K562 (cell line): ENCODE data around the gene FOXRED2. TPM values are rescaled to one million over a fixed set of nuclear protein-coding genes. Genes with fewer than 3 reads are reported as not detected.

Source experiments
- ATAC-seq: fragments of 200-7000 bp; cut with Tn5 transposase; 3 replicates; pipeline ENCODE4 v1.9.1; 2020; ENCODE audit warnings: moderate library complexity
- BruUV-seq: library from RNA; stranded (reverse); fragments of 400-500 nt; replicated peaks from 2 replicates; lab custom pipeline; 2021; lab: Mats Ljungman, UMichigan
- CTCF ChIA-PET: fragments of 300-600 bp; formaldehyde crosslinking; extraction: SDS; loops from one replicate; lab custom pipeline; 2021; ENCODE audit warnings: low intra/inter-chr PET ratio; lab: Yijun Ruan, JAX
- POLR2A ChIA-PET: fragments of 300-600, 350-650 bp; sonication (Branson Sonifier 250); formaldehyde crosslinking; extraction: SDS; loops from one replicate; lab custom pipeline; 2021; ENCODE audit warnings: antibody characterized with exemption, inconsistent platforms; lab: Yijun Ruan, JAX
- DNase-seq, 4 experiments: peaks; one replicate each; pipeline versions ENCODE4 v3.0.0 to v3.0.0-alpha.2; 2011 to 2018; ENCODE audit warnings: low spot score in 3 of 4, mixed read lengths in 3 of 4; ENCODE audit errors: extremely low read depth in 1 of 4
- FAIRE-seq: peaks from 2 replicates; lab custom pipeline; 2011; peaks lifted over from hg19 to GRCh38; lab: Jason Lieb, UNC
- H2AFZ ChIP-seq: 2 replicates; pipeline ENCODE4 v1.6.0; 2011; ENCODE audit warnings: low read depth, low read length, control low read depth, inconsistent platforms
- H3K27ac ChIP-seq: fragments of 200-600 bp; 3 replicates; pipeline ENCODE4 v1.8.0; 2011; ENCODE audit warnings: low read depth, mild to moderate bottlenecking, control low read depth, inconsistent platforms, low read length, moderate library complexity, mixed read lengths; ENCODE audit errors: extremely low read depth
- H3K27me3 ChIP-seq, 2 experiments: fragments of 300-600 bp in 1 of 2; 2 replicates in 1 of 2; 3 replicates in 1 of 2; pipeline versions ENCODE4 v1.6.0 to v1.8.0; 2011; ENCODE audit warnings: inconsistent platforms in 2 of 2, low read length in 2 of 2, mild to moderate bottlenecking in 1 of 2, mixed read lengths in 1 of 2, moderate library complexity in 1 of 2; ENCODE audit not compliant: control insufficient read depth in 2 of 2, insufficient read depth in 2 of 2
- H3K36me3 ChIP-seq: fragments of 300-600 bp; 3 replicates; pipeline ENCODE4 v1.8.0; 2011; ENCODE audit warnings: mild to moderate bottlenecking, low read length, inconsistent platforms; ENCODE audit not compliant: control insufficient read depth, insufficient read depth
- H3K4me1 ChIP-seq, 2 experiments: fragments of 200-600 bp in 1 of 2; replicated peaks in 1 of 2; 2 replicates in 1 of 2; 3 replicates in 1 of 2; pipeline versions ENCODE4 v1.5.1 to v1.8.0; 2011; ENCODE audit warnings: inconsistent platforms in 2 of 2, low read length in 2 of 2, mild to moderate bottlenecking in 1 of 2, mixed read lengths in 1 of 2, moderate library complexity in 1 of 2; ENCODE audit not compliant: control insufficient read depth in 2 of 2, insufficient read depth in 2 of 2
- H3K4me2 ChIP-seq: 2 replicates; pipeline ENCODE4 v1.6.1; 2011; ENCODE audit warnings: low read length, control low read depth, inconsistent platforms, mixed read lengths; ENCODE audit not compliant: insufficient read depth
- H3K4me3 ChIP-seq: fragments of 200-600 bp; sonication (generic), shearing (Covaris generic); 2 replicates; pipeline ENCODE4 v1.5.1; 2016; ENCODE audit warnings: control low read depth, inconsistent platforms
- H3K79me2 ChIP-seq: fragments of 200-600 bp; 3 replicates; pipeline ENCODE4 v1.8.0; 2011; ENCODE audit warnings: low read length, inconsistent platforms; ENCODE audit not compliant: control insufficient read depth, insufficient read depth
- H3K9ac ChIP-seq, 2 experiments: 2 replicates each; pipeline versions ENCODE4 v1.6.0 to v1.6.1; 2011; ENCODE audit warnings: low read depth in 2 of 2, low read length in 2 of 2, control low read depth in 1 of 2, inconsistent platforms in 1 of 2, mild to moderate bottlenecking in 1 of 2, mixed read lengths in 1 of 2; ENCODE audit not compliant: insufficient read depth in 1 of 2
- H3K9me1 ChIP-seq: one replicate; pipeline ENCODE4 v1.6.0; 2011; ENCODE audit warnings: inconsistent platforms, mild to moderate bottlenecking, low read length, moderate library complexity; ENCODE audit not compliant: control insufficient read depth, insufficient read depth
- H3K9me3 ChIP-seq: replicated peaks from 2 replicates; pipeline ENCODE4 v1.5.1; 2011; ENCODE audit warnings: low read depth, low read length, inconsistent platforms; ENCODE audit not compliant: control insufficient read depth, insufficient read depth
- H4K20me1 ChIP-seq: replicated peaks from 2 replicates; pipeline ENCODE4 v1.6.1; 2011; ENCODE audit warnings: low read length, inconsistent platforms, mixed read lengths; ENCODE audit not compliant: control insufficient read depth, insufficient read depth
- BMI1 ChIP-seq: fragments of 150-350 bp; IDR thresholded peaks from 2 replicates; pipeline ENCODE4 v1.6.1; 2014; ENCODE audit warnings: low read length
- CEBPG ChIP-seq, 3 experiments: fragments of 200-800 bp in 1 of 3; sonication (Bioruptor generic) in 1 of 3; sonication (generic) in 1 of 3; formaldehyde crosslinking in 1 of 3; IDR thresholded peaks in 2 of 3; conservative IDR thresholded peaks in 1 of 3; 2 replicates each; pipeline versions ENCODE4 v1.6.1 to v1.8.0; 2016 to 2022; ENCODE audit warnings: missing compliant biosample characterization in 2 of 3, missing genetic modification characterization in 2 of 3, mild to moderate bottlenecking in 1 of 3, missing genetic modification reagents in 1 of 3
- CHD4 ChIP-seq: fragments of 200-600 bp; sonication (generic); IDR thresholded peaks from 3 replicates; pipeline ENCODE4 v1.6.1; 2012; ENCODE audit warnings: low read depth, mild to moderate bottlenecking, mixed read lengths, low read length, inconsistent platforms; ENCODE audit not compliant: insufficient read depth, insufficient replicate concordance, poor library complexity, severe bottlenecking
- CXXC5 ChIP-seq: fragments of 250-450 bp; sonication (Bioruptor Pico); IDR thresholded peaks from 2 replicates; pipeline ENCODE4 v1.8.0; 2022; ENCODE audit warnings: inconsistent platforms, mild to moderate bottlenecking, moderate library complexity
- NR4A1 ChIP-seq, 2 experiments: fragments of 250-450 bp in 1 of 2; fragments of 450-650 bp in 1 of 2; sonication (Bioruptor Pico) in 1 of 2; IDR thresholded peaks; 2 replicates each; pipeline versions ENCODE4 v1.4.0 to v1.6.1; 2016 to 2020; ENCODE audit warnings: mild to moderate bottlenecking in 2 of 2, missing compliant biosample characterization in 1 of 2, missing genetic modification characterization in 1 of 2, moderate library complexity in 1 of 2
- NUFIP1 ChIP-seq: fragments of 450-650 bp; IDR thresholded peaks from 2 replicates; pipeline ENCODE4 v1.6.1; 2018; ENCODE audit not compliant: partially characterized antibody
- RHOXF2B ChIP-seq: fragments of 250-450 bp; sonication (Bioruptor Pico); conservative IDR thresholded peaks from 2 replicates; pipeline ENCODE4 v1.5.1; 2021
- SREBF2 ChIP-seq: sonication (generic); formaldehyde crosslinking; IDR thresholded peaks from 2 replicates; pipeline ENCODE4 v1.4.0; 2020; ENCODE audit warnings: mild to moderate bottlenecking, missing genetic modification reagents
- STAG1 ChIP-seq: sonication (generic); formaldehyde crosslinking; IDR thresholded peaks from 2 replicates; pipeline ENCODE4 v1.5.0; 2020; ENCODE audit warnings: missing genetic modification reagents, borderline replicate concordance
- TAF15 ChIP-seq: fragments of 200-400 bp; formaldehyde crosslinking; IDR thresholded peaks from 2 replicates; pipeline ENCODE4 v1.6.1; 2017; ENCODE audit warnings: mild to moderate bottlenecking, low read depth, low read length, moderate library complexity
- ZFP36 ChIP-seq: fragments of 150-350 bp; IDR thresholded peaks from 2 replicates; pipeline ENCODE4 v1.6.1; 2018; ENCODE audit warnings: low read length, low read depth; ENCODE audit not compliant: partially characterized antibody
- WGBS: fragments of 100-300 bp; shearing (Covaris generic); methylation state at CpG from one replicate; pipeline ENCODE4 v1.1.6; 2016; ENCODE audit warnings: low coverage, mixed read lengths; ENCODE audit not compliant: insufficient coverage; ENCODE audit errors: missing lambda C conversion rate; 5-methylcytosine and 5-hydroxymethylcytosine counted together
- in situ Hi-C: fragments of 300-500 bp; cut with MboI; formaldehyde crosslinking; loops from 4 replicates; pipeline ENCODE4 v1.15.0; 2018; ENCODE audit warnings: inconsistent platforms, mixed read lengths
- intact Hi-C: fragments of 100-400 bp; cut with micrococcal nuclease; formaldehyde crosslinking; loops from 2 replicates; pipeline ENCODE4 v1.14.2; 2022
- polyA plus RNA-seq, 8 experiments: library from polyadenylated mRNA; depleted of rRNA in 4 of 8; stranded (reverse) in 5 of 8; unstranded in 3 of 8; fragments of >200 nt; fragmentation: Nextera tagmentation in 2 of 8; fragmentation: Illumina TruSeq in 1 of 8; extraction: Ambion mirVana in 2 of 8; extraction: Trizol in 1 of 8; gene quantifications; 2 replicates each; pipeline versions ENCODE4 v1.2.1 to v1.2.3, GENCODE V29; 2011 to 2014; ENCODE audit warnings: inconsistent platforms in 1 of 8, missing spikeins in 1 of 8
- total RNA-seq, 7 experiments: library from RNA; depleted of rRNA in 6 of 7; stranded (reverse); fragments of >200 nt in 6 of 7; fragmentation: Illumina TruSeq in 2 of 7; extraction: Trizol in 2 of 7; gene quantifications; 2 replicates each; pipeline versions ENCODE4 v1.2.1 to v1.2.3, GENCODE V29; 2011 to 2021; ENCODE audit warnings: low replicate concordance in 1 of 7
- TF ChIP-seq, protein P1 (sequence below): sonication (generic); formaldehyde crosslinking; IDR thresholded peaks from 2 replicates; pipeline ENCODE4 v1.8.1; 2023; ENCODE audit warnings: mild to moderate bottlenecking, missing genetic modification reagents
- TF ChIP-seq, protein P2 (sequence below): sonication (generic); formaldehyde crosslinking; IDR thresholded peaks from 2 replicates; pipeline ENCODE4 v1.8.1; 2023; ENCODE audit warnings: mild to moderate bottlenecking, missing genetic modification reagents
- TF ChIP-seq, protein P3 (sequence below): sonication (generic); formaldehyde crosslinking; IDR thresholded peaks from 2 replicates; pipeline ENCODE4 v1.8.0; 2022; ENCODE audit warnings: missing genetic modification reagents, mild to moderate bottlenecking, borderline replicate concordance

Gene FOXRED2
- total and polyA plus RNA-seq, 9 of the 15 experiments (the other 6 are each of a cell fraction or from before 2014, with no cell fraction given): 2.8 to 48.4 (median 7.8) TPM

DNA sequence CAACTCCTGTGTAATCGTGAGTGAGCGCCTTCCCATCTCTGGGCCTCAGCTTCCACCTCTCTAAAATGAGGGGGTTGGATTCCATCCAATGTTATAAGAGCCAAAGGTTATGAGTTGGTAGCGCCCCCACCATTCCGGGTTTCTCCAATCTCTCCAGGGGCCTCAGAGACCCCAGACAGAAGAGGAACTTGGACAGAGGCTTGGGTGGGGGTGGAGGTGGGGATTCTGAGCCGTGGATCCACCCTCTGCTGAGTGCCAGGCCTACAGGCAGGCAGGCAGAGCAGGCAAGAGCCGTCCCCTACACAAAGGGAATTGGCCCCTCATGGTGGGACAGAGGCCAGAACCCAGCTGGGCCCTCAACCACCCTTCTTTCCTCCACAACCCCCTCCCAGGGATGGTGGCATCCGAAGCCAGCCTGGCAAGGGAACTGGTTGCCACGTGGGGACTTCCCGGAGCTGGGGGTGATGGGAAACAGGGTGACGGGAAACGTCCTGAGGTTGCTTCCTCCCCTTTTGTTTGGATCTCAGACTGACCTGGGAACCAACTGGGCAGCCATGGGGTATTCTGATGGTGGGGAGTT lies 57.2 kb downstream of the FOXRED2 start:
- H3K27ac ChIP-seq: no peak overlapping the region
- intact Hi-C loops: loop anchor here (10.0 kb wide), 1 partner anchor 65 kb away; the partner anchor contains the start of gene MYH9
- TF ChIP-seq CXXC5: no peak
- no peak for TF ChIP-seq CEBPG (CRISPR knock-in tag; IDR thresholded peaks at IDR 0.05)
- TF ChIP-seq CEBPG (tag; conservative IDR thresholded peaks at IDR 0.05 in 1 of 2, IDR thresholded peaks at IDR 0.05 in 1 of 2): no peak
- no peak for TF ChIP-seq ZFP36
- TF ChIP-seq NUFIP1: no peak
- TF ChIP-seq NR4A1 (CRISPR knock-in tag; IDR thresholded peaks at IDR 0.05): no peak
- no peak for TF ChIP-seq NR4A1 (tag; IDR thresholded peaks at IDR 0.05)
- TF ChIP-seq, protein P1, sequence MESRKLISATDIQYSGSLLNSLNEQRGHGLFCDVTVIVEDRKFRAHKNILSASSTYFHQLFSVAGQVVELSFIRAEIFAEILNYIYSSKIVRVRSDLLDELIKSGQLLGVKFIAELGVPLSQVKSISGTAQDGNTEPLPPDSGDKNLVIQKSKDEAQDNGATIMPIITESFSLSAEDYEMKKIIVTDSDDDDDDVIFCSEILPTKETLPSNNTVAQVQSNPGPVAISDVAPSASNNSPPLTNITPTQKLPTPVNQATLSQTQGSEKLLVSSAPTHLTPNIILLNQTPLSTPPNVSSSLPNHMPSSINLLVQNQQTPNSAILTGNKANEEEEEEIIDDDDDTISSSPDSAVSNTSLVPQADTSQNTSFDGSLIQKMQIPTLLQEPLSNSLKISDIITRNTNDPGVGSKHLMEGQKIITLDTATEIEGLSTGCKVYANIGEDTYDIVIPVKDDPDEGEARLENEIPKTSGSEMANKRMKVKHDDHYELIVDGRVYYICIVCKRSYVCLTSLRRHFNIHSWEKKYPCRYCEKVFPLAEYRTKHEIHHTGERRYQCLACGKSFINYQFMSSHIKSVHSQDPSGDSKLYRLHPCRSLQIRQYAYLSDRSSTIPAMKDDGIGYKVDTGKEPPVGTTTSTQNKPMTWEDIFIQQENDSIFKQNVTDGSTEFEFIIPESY: no peak
- TF ChIP-seq SREBF2: no peak
- TF ChIP-seq RHOXF2B: no peak
- TF ChIP-seq, protein P2, sequence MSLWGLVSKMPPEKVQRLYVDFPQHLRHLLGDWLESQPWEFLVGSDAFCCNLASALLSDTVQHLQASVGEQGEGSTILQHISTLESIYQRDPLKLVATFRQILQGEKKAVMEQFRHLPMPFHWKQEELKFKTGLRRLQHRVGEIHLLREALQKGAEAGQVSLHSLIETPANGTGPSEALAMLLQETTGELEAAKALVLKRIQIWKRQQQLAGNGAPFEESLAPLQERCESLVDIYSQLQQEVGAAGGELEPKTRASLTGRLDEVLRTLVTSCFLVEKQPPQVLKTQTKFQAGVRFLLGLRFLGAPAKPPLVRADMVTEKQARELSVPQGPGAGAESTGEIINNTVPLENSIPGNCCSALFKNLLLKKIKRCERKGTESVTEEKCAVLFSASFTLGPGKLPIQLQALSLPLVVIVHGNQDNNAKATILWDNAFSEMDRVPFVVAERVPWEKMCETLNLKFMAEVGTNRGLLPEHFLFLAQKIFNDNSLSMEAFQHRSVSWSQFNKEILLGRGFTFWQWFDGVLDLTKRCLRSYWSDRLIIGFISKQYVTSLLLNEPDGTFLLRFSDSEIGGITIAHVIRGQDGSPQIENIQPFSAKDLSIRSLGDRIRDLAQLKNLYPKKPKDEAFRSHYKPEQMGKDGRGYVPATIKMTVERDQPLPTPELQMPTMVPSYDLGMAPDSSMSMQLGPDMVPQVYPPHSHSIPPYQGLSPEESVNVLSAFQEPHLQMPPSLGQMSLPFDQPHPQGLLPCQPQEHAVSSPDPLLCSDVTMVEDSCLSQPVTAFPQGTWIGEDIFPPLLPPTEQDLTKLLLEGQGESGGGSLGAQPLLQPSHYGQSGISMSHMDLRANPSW (CRISPR knock-in tag): no peak
- TF ChIP-seq TAF15: no peak
- TF ChIP-seq BMI1: no peak
- TF ChIP-seq STAG1 (CRISPR knock-in tag): no peak
- no peak for TF ChIP-seq CHD4
- TF ChIP-seq, protein P3, sequence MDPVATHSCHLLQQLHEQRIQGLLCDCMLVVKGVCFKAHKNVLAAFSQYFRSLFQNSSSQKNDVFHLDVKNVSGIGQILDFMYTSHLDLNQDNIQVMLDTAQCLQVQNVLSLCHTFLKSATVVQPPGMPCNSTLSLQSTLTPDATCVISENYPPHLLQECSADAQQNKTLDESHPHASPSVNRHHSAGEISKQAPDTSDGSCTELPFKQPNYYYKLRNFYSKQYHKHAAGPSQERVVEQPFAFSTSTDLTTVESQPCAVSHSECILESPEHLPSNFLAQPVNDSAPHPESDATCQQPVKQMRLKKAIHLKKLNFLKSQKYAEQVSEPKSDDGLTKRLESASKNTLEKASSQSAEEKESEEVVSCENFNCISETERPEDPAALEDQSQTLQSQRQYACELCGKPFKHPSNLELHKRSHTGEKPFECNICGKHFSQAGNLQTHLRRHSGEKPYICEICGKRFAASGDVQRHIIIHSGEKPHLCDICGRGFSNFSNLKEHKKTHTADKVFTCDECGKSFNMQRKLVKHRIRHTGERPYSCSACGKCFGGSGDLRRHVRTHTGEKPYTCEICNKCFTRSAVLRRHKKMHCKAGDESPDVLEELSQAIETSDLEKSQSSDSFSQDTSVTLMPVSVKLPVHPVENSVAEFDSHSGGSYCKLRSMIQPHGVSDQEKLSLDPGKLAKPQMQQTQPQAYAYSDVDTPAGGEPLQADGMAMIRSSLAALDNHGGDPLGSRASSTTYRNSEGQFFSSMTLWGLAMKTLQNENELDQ (CRISPR knock-in tag): no peak

More for the DNA sequence above, 57.2 kb downstream of the FOXRED2 start:
- BruUV-seq: no TSS peak
- no peak for ATAC-seq
- H4K20me1 ChIP-seq: no peaks in the 10 kb centered on the region
- H3K79me2 ChIP-seq: no peaks in the 10 kb centered on the region
- in situ Hi-C loops: no loop called here
- no peaks in the 10 kb centered on the region for H3K9me3 ChIP-seq
- H3K27me3 ChIP-seq: no peaks in the 10 kb centered on the region
- H3K4me2 ChIP-seq: no peak overlapping the region
- H3K36me3 ChIP-seq: no peaks in the 10 kb centered on the region
- no peaks in the 10 kb centered on the region for H3K9me1 ChIP-seq
- H3K4me1 ChIP-seq: peaks cover 17 to 20% of the 10 kb centered on the region in 2 experiments; a peak in 4 of 5 replicates
- ChIA-PET POLR2A (no interaction called here), CTCF (interaction anchor here (1.2 kb wide), 1 partner anchor 148 kb away, joined by 3 read pairs; no protein-coding TSS in a partner anchor)
- H2AFZ ChIP-seq: no peak overlapping the region
- WGBS: 65% methylated on average over 7 of the region's 11 CpGs
- peak overlapping the region in 1 of 2 experiments; percentile 35; a peak in 1 of 4 replicates for H3K9ac ChIP-seq
- H3K4me3 ChIP-seq: no peak overlapping the region
- no peak for FAIRE-seq
- no peak for DNase-seq
